H1 (cell line): ENCODE data around the gene ADSS1. TPM values are rescaled to one million over a fixed set of nuclear protein-coding genes. Genes with fewer than 3 reads are reported as not detected.
A peak's percentile ranks its signal among the peaks of the same experiment; 100 is the strongest.

Experiments used
- CTCF ChIA-PET: fragments of 300-600 bp; sonication (Branson Sonifier 250); formaldehyde crosslinking; loops from one replicate; lab custom pipeline; 2021; ENCODE audit not compliant: partially characterized antibody; lab: Charles Lee
- POLR2A ChIA-PET: fragments of 300-600 bp; sonication (Branson Sonifier 250); formaldehyde crosslinking; loops from one replicate; lab custom pipeline; 2021; ENCODE audit warnings: inconsistent platforms; ENCODE audit not compliant: partially characterized antibody; lab: Charles Lee
- DNase-seq, 2 experiments: peaks; one replicate each; pipeline versions ENCODE4 v3.0.0 to v3.0.0-alpha.2; 2010 to 2022; ENCODE audit warnings: low spot score in 2 of 2, low read depth in 1 of 2, mixed read lengths in 1 of 2
- FAIRE-seq: peaks from 2 replicates; lab custom pipeline; 2011; peaks lifted over from hg19 to GRCh38; lab: Jason Lieb, UNC
- H2AFZ ChIP-seq: 2 replicates; pipeline ENCODE4 v1.8.1; 2012; ENCODE audit warnings: low read length, inconsistent platforms
- H2AK5ac ChIP-seq: 2 replicates; pipeline ENCODE4 v1.6.1; 2013; ENCODE audit warnings: low read depth, low read length
- H2BK120ac ChIP-seq: replicated peaks from 2 replicates; pipeline ENCODE3; 2013; ENCODE audit warnings: low read depth, low read length, inconsistent platforms
- H2BK12ac ChIP-seq: 2 replicates; pipeline ENCODE4 v1.6.1; 2013; ENCODE audit warnings: low read depth, low read length
- H2BK15ac ChIP-seq: 2 replicates; pipeline ENCODE4 v1.6.1; 2013; ENCODE audit warnings: low read length
- H2BK20ac ChIP-seq: 2 replicates; pipeline ENCODE4 v1.6.1; 2013; ENCODE audit warnings: low read length
- H2BK5ac ChIP-seq: 2 replicates; pipeline ENCODE4 v1.6.1; 2013; ENCODE audit warnings: low read depth, low read length
- H3K14ac ChIP-seq: 2 replicates; pipeline ENCODE4 v1.6.1; 2013; ENCODE audit warnings: inconsistent platforms; ENCODE audit not compliant: insufficient read length
- H3K18ac ChIP-seq: 2 replicates; pipeline ENCODE4 v1.6.1; 2013; ENCODE audit warnings: low read length; ENCODE audit errors: extremely low read depth
- H3K23ac ChIP-seq: 2 replicates; pipeline ENCODE4 v1.6.1; 2013; ENCODE audit warnings: inconsistent platforms; ENCODE audit not compliant: insufficient read length
- H3K23me2 ChIP-seq: 2 replicates; pipeline ENCODE4 v1.6.1; 2013; ENCODE audit warnings: low read depth, low read length
- H3K27ac ChIP-seq: 2 replicates; pipeline ENCODE4 v1.6.1; 2011; ENCODE audit warnings: low read depth, low read length, inconsistent platforms
- H3K27me3 ChIP-seq, 4 experiments: replicated peaks in 1 of 4; 1 replicate in 1 of 4; 2 replicates in 3 of 4; pipeline versions ENCODE4 v1.6.1 to v1.8.1; 2011 to 2013; ENCODE audit warnings: low read length in 3 of 4, mild to moderate bottlenecking in 3 of 4, inconsistent platforms in 2 of 4, mixed read lengths in 2 of 4, moderate library complexity in 1 of 4; ENCODE audit not compliant: control insufficient read depth in 3 of 4, insufficient read depth in 3 of 4; ENCODE audit errors: extremely low read depth in 1 of 4
- H3K36me3 ChIP-seq, 4 experiments: 2 replicates each; pipeline versions ENCODE4 v1.6.1 to v1.8.1; 2011 to 2013; ENCODE audit warnings: mild to moderate bottlenecking in 4 of 4, low read length in 3 of 4, moderate library complexity in 2 of 4, control low read depth in 1 of 4, inconsistent platforms in 1 of 4; ENCODE audit not compliant: insufficient read depth in 4 of 4, control insufficient read depth in 2 of 4
- H3K4ac ChIP-seq: replicated peaks from 2 replicates; pipeline ENCODE3; 2013; ENCODE audit warnings: low read length, low read depth, mixed read lengths, inconsistent platforms; ENCODE audit not compliant: insufficient read length
- H3K4me1 ChIP-seq, 4 experiments: replicated peaks in 1 of 4; 1 replicate in 1 of 4; 2 replicates in 3 of 4; pipeline versions ENCODE4 v1.6.1 to v1.8.1; 2011 to 2013; ENCODE audit warnings: low read length in 3 of 4, inconsistent platforms in 2 of 4, mixed read lengths in 1 of 4; ENCODE audit not compliant: insufficient read depth in 4 of 4, control insufficient read depth in 3 of 4
- H3K4me2 ChIP-seq, 2 experiments: 2 replicates each; pipeline versions ENCODE4 v1.6.1 to v1.8.1; 2011 to 2013; ENCODE audit warnings: low read depth in 2 of 2, low read length in 2 of 2, control low read depth in 1 of 2, inconsistent platforms in 1 of 2, mild to moderate bottlenecking in 1 of 2; ENCODE audit not compliant: insufficient read depth in 1 of 2
- H3K4me3 ChIP-seq, 4 experiments: fragments of 200-600, 300-600 bp in 1 of 4; sonication (generic), shearing (Covaris generic), sonication (Bioruptor Twin) in 1 of 4; 2 replicates each; pipeline versions ENCODE4 v1.5.1 to v1.8.1; 2011 to 2016; ENCODE audit warnings: low read length in 4 of 4, low read depth in 3 of 4, control low read depth in 2 of 4, inconsistent platforms in 2 of 4, mild to moderate bottlenecking in 2 of 4, mixed read lengths in 1 of 4, moderate library complexity in 1 of 4; ENCODE audit not compliant: insufficient read depth in 2 of 4; ENCODE audit errors: extremely low read depth in 1 of 4
- H3K56ac ChIP-seq: replicated peaks from 2 replicates; pipeline ENCODE3; 2013; ENCODE audit warnings: low read depth, mild to moderate bottlenecking, mixed read lengths, low read length, inconsistent platforms; ENCODE audit not compliant: insufficient read length
- H3K79me1 ChIP-seq: 2 replicates; pipeline ENCODE4 v1.6.1; 2013; ENCODE audit warnings: low read depth, low read length, control low read depth
- H3K79me2 ChIP-seq, 2 experiments: 2 replicates each; pipeline versions ENCODE4 v1.6.1 to v1.8.1; 2012 to 2013; ENCODE audit warnings: low read length in 2 of 2, mild to moderate bottlenecking in 2 of 2, inconsistent platforms in 1 of 2; ENCODE audit not compliant: insufficient read depth in 2 of 2, control insufficient read depth in 1 of 2
- H3K9ac ChIP-seq, 4 experiments: replicated peaks in 1 of 4; 1 replicate in 1 of 4; 2 replicates in 3 of 4; pipeline versions ENCODE4 v1.6.1 to v1.8.1; 2011 to 2013; ENCODE audit warnings: low read depth in 3 of 4, low read length in 3 of 4, control low read depth in 2 of 4, mild to moderate bottlenecking in 2 of 4, moderate library complexity in 2 of 4, inconsistent platforms in 1 of 4; ENCODE audit errors: extremely low read depth in 1 of 4
- H3K9me3 ChIP-seq, 2 experiments: 2 replicates each; pipeline versions ENCODE4 v1.6.1 to v1.8.1; 2012 to 2013; ENCODE audit warnings: mild to moderate bottlenecking in 2 of 2, moderate library complexity in 2 of 2, control low read depth in 1 of 2, inconsistent platforms in 1 of 2, low read depth in 1 of 2, low read length in 1 of 2, mixed read lengths in 1 of 2; ENCODE audit not compliant: insufficient read depth in 2 of 2
- H4K20me1 ChIP-seq, 2 experiments: replicated peaks in 1 of 2; 2 replicates each; pipeline versions ENCODE3 to v1.8.1; 2011 to 2013; ENCODE audit warnings: inconsistent platforms in 2 of 2, low read length in 2 of 2, mild to moderate bottlenecking in 1 of 2; ENCODE audit not compliant: insufficient read depth in 2 of 2, control insufficient read depth in 1 of 2
- H4K5ac ChIP-seq: 2 replicates; pipeline ENCODE4 v1.6.1; 2013; ENCODE audit warnings: low read length, low read depth, mixed read lengths, inconsistent platforms; ENCODE audit not compliant: insufficient read length
- H4K8ac ChIP-seq: 2 replicates; pipeline ENCODE4 v1.8.0; 2013; ENCODE audit warnings: mild to moderate bottlenecking, moderate library complexity, low read length, inconsistent platforms; ENCODE audit not compliant: insufficient read depth; ENCODE audit errors: extremely low read depth
- H4K91ac ChIP-seq: replicated peaks from 2 replicates; pipeline ENCODE3; 2013; ENCODE audit warnings: low read length, mixed read lengths, inconsistent platforms; ENCODE audit not compliant: insufficient read length
- CREB1 ChIP-seq: IDR thresholded peaks from 2 replicates; pipeline ENCODE4 v1.6.1; 2012; ENCODE audit warnings: inconsistent platforms
- EZH2 ChIP-seq: fragments of 200-600 bp; sonication (generic); IDR thresholded peaks from 2 replicates; pipeline ENCODE4 v1.7.1; 2012; ENCODE audit warnings: low read depth, mild to moderate bottlenecking, moderate library complexity, low read length, inconsistent platforms; ENCODE audit not compliant: severe bottlenecking
- FOSL1 ChIP-seq: IDR thresholded peaks from 2 replicates; pipeline ENCODE4 v1.6.1; 2011; ENCODE audit warnings: mild to moderate bottlenecking, low read depth, low read length, moderate library complexity; ENCODE audit not compliant: insufficient read depth
- JUN ChIP-seq: IDR thresholded peaks from 2 replicates; pipeline ENCODE4 v1.6.1; 2011; ENCODE audit warnings: low read depth, mild to moderate bottlenecking, improper control_type of control experiment, low read length
- KDM5A ChIP-seq: fragments of 200-600 bp; IDR thresholded peaks from 2 replicates; pipeline ENCODE4 v1.7.1; 2012; ENCODE audit warnings: mild to moderate bottlenecking, low read length, inconsistent platforms, mixed read lengths
- NANOG ChIP-seq: IDR thresholded peaks from 2 replicates; pipeline ENCODE4 v1.6.1; 2011; ENCODE audit warnings: low read length, low read depth, mild to moderate bottlenecking, inconsistent platforms; ENCODE audit not compliant: insufficient read depth, poor library complexity, severe bottlenecking
- RAD21 ChIP-seq, 2 experiments: IDR thresholded peaks in 1 of 2; conservative IDR thresholded peaks in 1 of 2; 2 replicates each; pipeline ENCODE4 v1.6.1; 2011; ENCODE audit warnings: low read depth in 2 of 2, low read length in 2 of 2, improper control_type of control experiment in 1 of 2, inconsistent platforms in 1 of 2, mild to moderate bottlenecking in 1 of 2, moderate library complexity in 1 of 2
- RXRA ChIP-seq: IDR thresholded peaks from 2 replicates; pipeline ENCODE4 v1.6.1; 2011; ENCODE audit warnings: low read depth, mild to moderate bottlenecking, low read length, moderate library complexity; ENCODE audit not compliant: insufficient read depth
- SIX5 ChIP-seq: IDR thresholded peaks from 2 replicates; pipeline ENCODE4 v1.6.1; 2011; ENCODE audit warnings: mild to moderate bottlenecking, low read depth, low read length
- WGBS, 2 experiments: shearing (Covaris generic) in 1 of 2; methylation state at CpG; one replicate each; pipeline versions ENCODE4 v1.1.6 to v1.1.7; 2013 to 2015; ENCODE audit warnings: low lambda C conversion rate in 2 of 2, mixed read lengths in 2 of 2, inconsistent platforms in 1 of 2, low coverage in 1 of 2, missing lambda C conversion rate in 1 of 2; ENCODE audit not compliant: insufficient replicate concordance in 2 of 2, insufficient coverage in 1 of 2, insufficient read length in 1 of 2; ENCODE audit errors: extremely low coverage in 1 of 2, missing lambda C conversion rate in 1 of 2; 5-methylcytosine and 5-hydroxymethylcytosine counted together
- polyA plus RNA-seq, 7 experiments: library from polyadenylated mRNA; depleted of rRNA in 3 of 7; stranded (reverse) in 5 of 7; unstranded in 2 of 7; fragments of >200 nt in 5 of 7; fragments of 200-250 nt in 2 of 7; gene quantifications; 1 replicate in 5 of 7; 2 replicates in 1 of 7; 4 replicates in 1 of 7; pipeline versions ENCODE4 v1.2.1 to v1.2.3, GENCODE V29; 2011 to 2013; ENCODE audit warnings: missing spikeins in 2 of 7, mixed read lengths in 2 of 7
- total RNA-seq: library from RNA; stranded (reverse); fragmentation: NEBNext Ultra II Directional; extraction: Animal tissue kit (Norgen Biotek cat#: 25700); gene quantifications from 2 replicates; pipeline ENCODE4 v1.2.1, GENCODE V29; 2021
- TF ChIP-seq, protein P1 (sequence below): IDR thresholded peaks from 2 replicates; pipeline ENCODE4 v1.6.1; 2011; ENCODE audit warnings: low read depth, mild to moderate bottlenecking, low read length; ENCODE audit not compliant: insufficient read depth

Gene ADSS1
- total and polyA plus RNA-seq, 2 of the 8 experiments (the other 6 are each of a cell fraction or from before 2014, with no cell fraction given): 7.1 to 7.9 TPM

- Histone ChIP-seq H3K4me3 (no peak overlapping the region), H3K56ac (no peak overlapping the region), H4K5ac (no peak overlapping the region), H3K9me3 (peaks cover 10 to 25% of the 10 kb centered on the region in 2 experiments), H2AFZ (no peak overlapping the region), H3K14ac (no peak overlapping the region), H3K79me2 (peaks cover 0 to 9% of the 10 kb centered on the region in 2 experiments; a peak in 2 of 4 replicates), H3K23me2 (peaks cover 5% of the 10 kb centered on the region; the same call in 1 of the 2 replicates), H3K27me3 (no peaks in the 10 kb centered on the region; a peak in 1 of 7 replicates), H3K27ac (no peak overlapping the region), H3K4ac (no peak overlapping the region), H3K9ac (no peak overlapping the region), H3K36me3 (peaks cover 0 to 8% (median 0%) of the 10 kb centered on the region in 4 experiments; a peak in 1 of 8 replicates), H2BK120ac (no peak overlapping the region), H3K4me2 (0 out of 4 replicates have a peak overlapping the region, but pooled peaks of 1 of the 2 experiments have one; percentile 5), H3K79me1 (peaks cover 7% of the 10 kb centered on the region; the same call in 1 of the 2 replicates), H3K18ac (no peak overlapping the region), H4K8ac (no peak overlapping the region), H2BK12ac (no peak overlapping the region), H2BK5ac (no peak overlapping the region), H3K4me1 (peaks cover 0 to 9% (median 5%) of the 10 kb centered on the region in 4 experiments; a peak in 6 of 7 replicates), H2BK20ac (no peak overlapping the region), H2AK5ac (no peak overlapping the region), H3K23ac (no peak overlapping the region), H4K91ac (no peak overlapping the region), H2BK15ac (0 out of 2 replicates have a peak overlapping the region, but pooled peaks have one; percentile 29), H4K20me1 (peaks cover 5 to 8% of the 10 kb centered on the region in 2 experiments)
- ChIA-PET CTCF (interaction anchor here (1.2 to 3.5 kb wide), 5 partner anchors 12 to 77 kb away, joined by 4 to 11 read pairs (median 6); no protein-coding TSS in a partner anchor), POLR2A (interaction anchor here (0.8 kb wide), 1 partner anchor 17 kb away, joined by 3 read pairs; no protein-coding TSS in a partner anchor)
- no peak for FAIRE-seq
- no peak for DNase-seq
- 69% methylated on average over 9 of the region's 11 CpGs; no CpG with 5 or more reads in 1 of the 2 experiments for WGBS, 2 experiments
- TF ChIP-seq NANOG: no peak
- TF ChIP-seq EZH2: no peak
- TF ChIP-seq FOSL1: no peak
- TF ChIP-seq, protein P1, sequence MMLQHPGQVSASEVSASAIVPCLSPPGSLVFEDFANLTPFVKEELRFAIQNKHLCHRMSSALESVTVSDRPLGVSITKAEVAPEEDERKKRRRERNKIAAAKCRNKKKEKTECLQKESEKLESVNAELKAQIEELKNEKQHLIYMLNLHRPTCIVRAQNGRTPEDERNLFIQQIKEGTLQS: no peak
- no peak for TF ChIP-seq KDM5A
- TF ChIP-seq SIX5: no peak
- TF ChIP-seq RXRA: no peak
- no peak for TF ChIP-seq RAD21 (IDR thresholded peaks at IDR 0.05 in 1 of 2, conservative IDR thresholded peaks at IDR 0.05 in 1 of 2; ENCODE audit: low read depth in 2 of 2, low read length in 2 of 2)
- no peak for TF ChIP-seq CREB1
- TF ChIP-seq JUN: no peak
Measured at GRCh38 chr14:104749111-104749649, 25.2 kb downstream of the ADSS1 start.
